ENCODE results near the gene SLC5A1. TPM values are rescaled to one million over a fixed set of nuclear protein-coding genes. Genes with fewer than 3 reads are reported as not detected.

The SLC5A1 gene
- total and polyA plus RNA-seq, 9 of the 15 experiments (the other 6 are each of a cell fraction or from before 2014, with no cell fraction given) = not detected

DNA sequence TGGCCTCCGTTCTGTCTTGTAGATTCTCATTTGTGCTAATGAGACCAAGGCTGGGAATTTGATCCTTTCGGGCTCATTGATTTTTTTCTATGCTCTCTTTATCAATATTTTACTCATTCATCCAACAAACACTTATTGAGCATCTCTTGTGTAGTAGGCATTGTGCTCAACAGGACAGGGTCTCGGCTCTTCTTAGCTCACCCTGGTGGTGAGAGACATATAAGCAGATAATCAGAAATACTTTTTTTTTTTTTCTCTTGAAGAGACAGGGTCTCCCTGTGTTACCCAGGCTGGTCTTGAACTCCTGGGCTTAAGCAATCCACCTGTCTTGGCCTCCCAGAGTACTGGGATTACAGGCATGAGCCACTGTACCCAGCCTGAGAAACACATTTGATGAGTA, 48.0 kb upstream of the SLC5A1 start:
- TF ChIP-seq SMARCA4 (IDR thresholded peaks at IDR 0.05) (no peak), ZNF384 (IDR thresholded peaks at IDR 0.05; ENCODE audit: low read depth, low read length) (0 out of 2 replicates have a peak, but pooled peaks have one; percentile 29)
- TF ChIP-seq, protein P1, sequence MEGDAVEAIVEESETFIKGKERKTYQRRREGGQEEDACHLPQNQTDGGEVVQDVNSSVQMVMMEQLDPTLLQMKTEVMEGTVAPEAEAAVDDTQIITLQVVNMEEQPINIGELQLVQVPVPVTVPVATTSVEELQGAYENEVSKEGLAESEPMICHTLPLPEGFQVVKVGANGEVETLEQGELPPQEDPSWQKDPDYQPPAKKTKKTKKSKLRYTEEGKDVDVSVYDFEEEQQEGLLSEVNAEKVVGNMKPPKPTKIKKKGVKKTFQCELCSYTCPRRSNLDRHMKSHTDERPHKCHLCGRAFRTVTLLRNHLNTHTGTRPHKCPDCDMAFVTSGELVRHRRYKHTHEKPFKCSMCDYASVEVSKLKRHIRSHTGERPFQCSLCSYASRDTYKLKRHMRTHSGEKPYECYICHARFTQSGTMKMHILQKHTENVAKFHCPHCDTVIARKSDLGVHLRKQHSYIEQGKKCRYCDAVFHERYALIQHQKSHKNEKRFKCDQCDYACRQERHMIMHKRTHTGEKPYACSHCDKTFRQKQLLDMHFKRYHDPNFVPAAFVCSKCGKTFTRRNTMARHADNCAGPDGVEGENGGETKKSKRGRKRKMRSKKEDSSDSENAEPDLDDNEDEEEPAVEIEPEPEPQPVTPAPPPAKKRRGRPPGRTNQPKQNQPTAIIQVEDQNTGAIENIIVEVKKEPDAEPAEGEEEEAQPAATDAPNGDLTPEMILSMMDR (IDR thresholded peaks at IDR 0.05 in 2 of 3, conservative IDR thresholded peaks at IDR 0.05 in 1 of 3; ENCODE audit: insufficient read depth in 2 of 3, low read depth in 1 of 3, low read length in 3 of 3) = peak in 1 of 3 experiments; percentile 26; a peak in 2 of 6 replicates
- ChIA-PET POLR2A (no interaction called here), CTCF (ENCODE audit: low intra/inter-chr PET ratio) (no interaction called here)
- peak in 1 of 4 experiments; percentile 7 for DNase-seq (ENCODE audit: extremely low read depth in 1 of 4, low spot score in 3 of 4)
- H3K4me2 ChIP-seq (ENCODE audit: insufficient read depth, low read length) = no peak overlapping the region
- H3K4me3 ChIP-seq = no peak overlapping the region
- H3K4me1 ChIP-seq (replicated peaks in 1 of 2; ENCODE audit: control insufficient read depth in 2 of 2, insufficient read depth in 2 of 2, low read length in 2 of 2) = no peaks in the 10 kb centered on the region
- H3K36me3 ChIP-seq (ENCODE audit: control insufficient read depth, insufficient read depth, low read length) = no peaks in the 10 kb centered on the region
- no peaks in the 10 kb centered on the region for H3K9me1 ChIP-seq (ENCODE audit: control insufficient read depth, insufficient read depth, low read length)
- H4K20me1 ChIP-seq (replicated peaks; ENCODE audit: control insufficient read depth, insufficient read depth, low read length) = no peaks in the 10 kb centered on the region
- no peak overlapping the region for H2AFZ ChIP-seq (ENCODE audit: low read depth, low read length)
- no peak overlapping the region for H3K9ac ChIP-seq (ENCODE audit: insufficient read depth in 1 of 2, low read depth in 2 of 2, low read length in 2 of 2)
- in situ Hi-C loops (cut with MboI) = no loop called here
- intact Hi-C loops (cut with micrococcal nuclease) = no loop called here
- FAIRE-seq = no peak
- BruUV-seq (replicated peaks) = no TSS peak
- H3K79me2 ChIP-seq (ENCODE audit: control insufficient read depth, insufficient read depth, low read length) = no peaks in the 10 kb centered on the region
- peak; percentile 51; the same call in 1 of the 3 replicates for ATAC-seq
- H3K27me3 ChIP-seq (ENCODE audit: control insufficient read depth in 2 of 2, insufficient read depth in 2 of 2, low read length in 2 of 2) = peaks cover 0 to 5% of the 10 kb centered on the region in 2 experiments; a peak in 1 of 5 replicates
- 0% methylated on average over 3 of the region's 3 CpGs for WGBS (ENCODE audit: insufficient coverage, low coverage, missing lambda C conversion rate)
- H3K9me3 ChIP-seq (replicated peaks; ENCODE audit: control insufficient read depth, insufficient read depth, low read depth, low read length) = no peaks in the 10 kb centered on the region
- no peak overlapping the region for H3K27ac ChIP-seq (ENCODE audit: extremely low read depth, low read depth, low read length)

DNA sequence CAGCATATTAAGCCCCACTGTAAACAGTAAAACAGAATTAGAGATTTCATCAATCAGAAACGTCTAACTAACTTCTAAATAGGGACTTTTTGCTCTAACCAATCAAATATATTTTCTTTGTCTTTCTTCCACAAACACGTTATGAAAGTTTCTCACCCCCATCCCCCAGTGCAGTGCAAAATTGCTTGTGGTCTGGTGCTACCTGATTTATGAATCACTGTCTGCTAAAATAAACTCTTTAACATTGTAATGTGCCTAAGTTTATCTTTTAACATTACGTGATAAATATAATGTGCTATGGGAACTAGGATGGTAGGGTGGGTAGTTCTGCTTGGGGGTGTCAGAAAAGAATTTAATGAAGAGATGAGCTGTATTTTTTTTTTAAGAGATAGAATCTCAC, 47.3 kb upstream of the SLC5A1 start:
- FAIRE-seq = no peak
- Histone ChIP-seq H3K9me1 (ENCODE audit: control insufficient read depth, insufficient read depth, low read length) (no peaks in the 10 kb centered on the region), H3K4me2 (ENCODE audit: insufficient read depth, low read length) (no peak overlapping the region), H4K20me1 (replicated peaks; ENCODE audit: control insufficient read depth, insufficient read depth, low read length) (no peaks in the 10 kb centered on the region), H3K27me3 (ENCODE audit: control insufficient read depth in 2 of 2, insufficient read depth in 2 of 2, low read length in 2 of 2) (peaks cover 0 to 3% of the 10 kb centered on the region in 2 experiments; a peak in 1 of 5 replicates), H3K79me2 (ENCODE audit: control insufficient read depth, insufficient read depth, low read length) (no peaks in the 10 kb centered on the region), H3K4me3 (no peak overlapping the region), H3K4me1 (replicated peaks in 1 of 2; ENCODE audit: control insufficient read depth in 2 of 2, insufficient read depth in 2 of 2, low read length in 2 of 2) (no peaks in the 10 kb centered on the region), H3K36me3 (ENCODE audit: control insufficient read depth, insufficient read depth, low read length) (no peaks in the 10 kb centered on the region), H3K27ac (ENCODE audit: extremely low read depth, low read depth, low read length) (no peak overlapping the region), H2AFZ (ENCODE audit: low read depth, low read length) (no peak overlapping the region), H3K9ac (ENCODE audit: insufficient read depth in 1 of 2, low read depth in 2 of 2, low read length in 2 of 2) (no peak overlapping the region), H3K9me3 (replicated peaks; ENCODE audit: control insufficient read depth, insufficient read depth, low read depth, low read length) (no peaks in the 10 kb centered on the region)
- ChIA-PET CTCF (ENCODE audit: low intra/inter-chr PET ratio) (no interaction called here), POLR2A (no interaction called here)
- intact Hi-C loops (cut with micrococcal nuclease) = no loop called here
- BruUV-seq (replicated peaks) = no TSS peak
- WGBS (ENCODE audit: insufficient coverage, low coverage, missing lambda C conversion rate) = 0% methylated on average over 3 of the region's 3 CpGs
- DNase-seq (ENCODE audit: extremely low read depth in 1 of 4, low spot score in 3 of 4) = no peak
- ATAC-seq = no peak
- in situ Hi-C loops (cut with MboI) = no loop called here
- no peak for TF ChIP-seq EWSR1 (IDR thresholded peaks at IDR 0.05; ENCODE audit: borderline replicate concordance, low read depth, partially characterized antibody)
- TF ChIP-seq CREB1 (IDR thresholded peaks at IDR 0.05) = no peak
- no peak for TF ChIP-seq CREB1 (CRISPR knock-in tag; IDR thresholded peaks at IDR 0.05)
- TF ChIP-seq ZNF830 (CRISPR knock-in tag; IDR thresholded peaks at IDR 0.05) = no peak
- no peak for TF ChIP-seq CBFA2T2 (conservative IDR thresholded peaks at IDR 0.05)
- no peak for TF ChIP-seq CCNT2 (IDR thresholded peaks at IDR 0.05; ENCODE audit: borderline replicate concordance, extremely low read depth, insufficient read length, low read depth, low read length)
- TF ChIP-seq BCOR (IDR thresholded peaks at IDR 0.05) = no peak
- TF ChIP-seq, protein P2, sequence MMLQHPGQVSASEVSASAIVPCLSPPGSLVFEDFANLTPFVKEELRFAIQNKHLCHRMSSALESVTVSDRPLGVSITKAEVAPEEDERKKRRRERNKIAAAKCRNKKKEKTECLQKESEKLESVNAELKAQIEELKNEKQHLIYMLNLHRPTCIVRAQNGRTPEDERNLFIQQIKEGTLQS (IDR thresholded peaks at IDR 0.05) = no peak
- TF ChIP-seq, protein P2 (CRISPR knock-in tag; conservative IDR thresholded peaks at IDR 0.05) = no peak

Data from K562 (cell line).